ENCODE results near the gene PTPRCAP.

PTPRCAP gene

GRCh38 chr11:67420646-67421429 is 16.6 kb downstream of the PTPRCAP start:
- no peak for TF ChIP-seq CTCF (IDR thresholded peaks at IDR 0.05; ENCODE audit: insufficient read depth, low read depth, low read length, missing control alignments)
- peak overlapping the region; percentile 31 for H3K4me3 ChIP-seq (ENCODE audit: low read length)
- DNase-seq (ENCODE audit: low read depth): peak; percentile 97

GRCh38 chr11:67420147-67420645 is 17.3 kb downstream of the PTPRCAP start:
- TF ChIP-seq CTCF (IDR thresholded peaks at IDR 0.05; ENCODE audit: insufficient read depth, low read depth, low read length, missing control alignments): no peak
- peak overlapping the region; percentile 25 for H3K4me3 ChIP-seq (ENCODE audit: low read length)
- DNase-seq (ENCODE audit: low read depth): no peak

- DNase-seq (ENCODE audit: low read depth): no peak
- H3K4me3 ChIP-seq (ENCODE audit: low read length): no peak overlapping the region
- TF ChIP-seq CTCF (IDR thresholded peaks at IDR 0.05; ENCODE audit: insufficient read depth, low read depth, low read length, missing control alignments): no peak
These were observed 18.0 kb downstream of the PTPRCAP start for GRCh38 chr11:67419325-67420049.

GRCh38 chr11:67418476-67419281 is 18.8 kb downstream of the PTPRCAP start:
- H3K4me3 ChIP-seq (ENCODE audit: low read length): no peak overlapping the region
- DNase-seq (ENCODE audit: low read depth): no peak

GRCh38 chr11:67417425-67417824 is 20.1 kb downstream of the PTPRCAP start:
- DNase-seq (ENCODE audit: low read depth): no peak
- H3K4me3 ChIP-seq (ENCODE audit: low read length): no peak overlapping the region
- TF ChIP-seq CTCF (IDR thresholded peaks at IDR 0.05; ENCODE audit: insufficient read depth, low read depth, low read length, missing control alignments): no peak

More at GRCh38 chr11:67418476-67419281, 18.8 kb downstream of the PTPRCAP start:
- no peak for TF ChIP-seq CTCF (IDR thresholded peaks at IDR 0.05; ENCODE audit: insufficient read depth, low read depth, low read length, missing control alignments)

GRCh38 chr11:67416416-67417335 is 20.8 kb downstream of the PTPRCAP start:
- no peak overlapping the region for H3K4me3 ChIP-seq (ENCODE audit: low read length)
- TF ChIP-seq CTCF (IDR thresholded peaks at IDR 0.05; ENCODE audit: insufficient read depth, low read depth, low read length, missing control alignments): no peak
- peak; percentile 73 for DNase-seq (ENCODE audit: low read depth)
